Esophagus squamous epithelium (tissue), 5 donors: ENCODE measurements around the gene MORF4L2. TPM values are rescaled to one million over a fixed set of nuclear protein-coding genes. Genes with fewer than 3 reads are reported as not detected.

Source experiments
- DNase-seq: peaks from one replicate; lab custom pipeline; 2025; lab: John Stamatoyannopoulos, UW
- H3K27ac ChIP-seq, 4 donors: fragments of 200-600 bp; sonication (generic); one replicate each; pipeline ENCODE4 v1.5.1; 2016 to 2019; ENCODE audit warnings: mild to moderate bottlenecking in 1 of 4
- H3K27me3 ChIP-seq, 4 donors: fragments of 200-600 bp; sonication (generic); 1 replicate in 3 of 4; 2 replicates in 1 of 4; pipeline versions ENCODE4 v1.5.1 to v1.6.0; 2017 to 2021; ENCODE audit warnings: antibody characterized with exemption in 1 of 4
- H3K36me3 ChIP-seq, 3 donors: fragments of 200-600 bp; sonication (generic); one replicate each; pipeline ENCODE4 v1.5.1; 2016 to 2019
- H3K4me1 ChIP-seq, 3 donors: fragments of 200-600 bp; sonication (generic); one replicate each; pipeline ENCODE4 v1.5.1; 2017 to 2019
- H3K4me3 ChIP-seq, 4 donors: fragments of 200-600 bp; sonication (generic); 1 replicate in 3 of 4; 2 replicates in 1 of 4; pipeline ENCODE4 v1.5.1; 2016 to 2019; ENCODE audit warnings: mild to moderate bottlenecking in 2 of 4, moderate library complexity in 1 of 4
- H3K9me3 ChIP-seq, 3 donors: fragments of 200-600 bp; sonication (generic); one replicate each; pipeline ENCODE4 v1.5.1; 2016 to 2019
- POLR2A ChIP-seq, 4 donors: fragments of 450-650 bp; IDR thresholded peaks; one replicate each; pipeline ENCODE4 v1.6.1; 2017; ENCODE audit warnings: antibody characterized with exemption in 4 of 4, mild to moderate bottlenecking in 4 of 4, moderate library complexity in 3 of 4
- WGBS, 2 donors: methylation state at CpG; one replicate each; pipeline ENCODE4 v1.1.5; 2018; 5-methylcytosine and 5-hydroxymethylcytosine counted together
- intact Hi-C: fragments of 100-400 bp; cut with DNase I; formaldehyde crosslinking; loops from one replicate; pipeline ENCODE4 v1.15.0; 2022
- total RNA-seq, 4 donors: library from RNA; depleted of rRNA; stranded (reverse); fragments of >200 nt; gene quantifications; one replicate each; pipeline ENCODE4 v1.1.0, GENCODE V29; 2016
- TF ChIP-seq, protein P1 (sequence below), 6 experiments: fragments of 450-650 bp in 4 of 6; fragments of 200-600 bp in 2 of 6; sonication (generic) in 2 of 6; IDR thresholded peaks; one replicate each; pipeline ENCODE4 v1.5.1; 2016 to 2019; ENCODE audit warnings: antibody characterized with exemption in 6 of 6, mild to moderate bottlenecking in 4 of 6, moderate library complexity in 4 of 6
- donor health status: DM: yes; HTN: yes; CAD: no.

MORF4L2 gene
- total RNA-seq, 4 donors from 2014 or later = 189 to 240 (median 235) TPM

DNA sequence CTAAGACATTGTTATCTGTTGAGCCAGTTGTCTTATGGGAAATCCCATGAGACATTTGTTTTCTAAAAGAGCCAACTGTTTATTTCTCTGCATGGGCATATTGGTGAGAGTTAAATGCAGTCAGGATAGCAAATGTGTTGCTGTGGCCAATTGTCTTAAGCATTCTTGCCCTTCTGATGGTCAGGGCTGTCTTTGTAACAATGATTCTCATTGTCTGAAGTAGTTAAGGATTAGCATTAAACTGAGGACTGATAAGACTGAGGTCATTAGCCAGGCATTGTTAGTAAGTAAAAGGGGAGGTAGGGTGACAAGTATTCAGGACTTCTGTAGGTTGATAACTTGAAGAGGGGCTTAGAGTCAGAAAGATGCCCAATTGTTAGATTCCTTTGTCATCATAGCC, 11.2 kb upstream of the MORF4L2 start:
- no peak for DNase-seq
- intact Hi-C loops = loop anchor here (10.0 kb wide), 1 partner anchor 77 kb away; the partner anchor contains the start of gene PLP1
- H3K4me1 ChIP-seq = no peaks in the 10 kb centered on the region
- H3K4me3 ChIP-seq = no peak overlapping the region
- no peak for TF ChIP-seq POLR2A (IDR thresholded peaks at IDR 0.05)
- TF ChIP-seq, protein P1, sequence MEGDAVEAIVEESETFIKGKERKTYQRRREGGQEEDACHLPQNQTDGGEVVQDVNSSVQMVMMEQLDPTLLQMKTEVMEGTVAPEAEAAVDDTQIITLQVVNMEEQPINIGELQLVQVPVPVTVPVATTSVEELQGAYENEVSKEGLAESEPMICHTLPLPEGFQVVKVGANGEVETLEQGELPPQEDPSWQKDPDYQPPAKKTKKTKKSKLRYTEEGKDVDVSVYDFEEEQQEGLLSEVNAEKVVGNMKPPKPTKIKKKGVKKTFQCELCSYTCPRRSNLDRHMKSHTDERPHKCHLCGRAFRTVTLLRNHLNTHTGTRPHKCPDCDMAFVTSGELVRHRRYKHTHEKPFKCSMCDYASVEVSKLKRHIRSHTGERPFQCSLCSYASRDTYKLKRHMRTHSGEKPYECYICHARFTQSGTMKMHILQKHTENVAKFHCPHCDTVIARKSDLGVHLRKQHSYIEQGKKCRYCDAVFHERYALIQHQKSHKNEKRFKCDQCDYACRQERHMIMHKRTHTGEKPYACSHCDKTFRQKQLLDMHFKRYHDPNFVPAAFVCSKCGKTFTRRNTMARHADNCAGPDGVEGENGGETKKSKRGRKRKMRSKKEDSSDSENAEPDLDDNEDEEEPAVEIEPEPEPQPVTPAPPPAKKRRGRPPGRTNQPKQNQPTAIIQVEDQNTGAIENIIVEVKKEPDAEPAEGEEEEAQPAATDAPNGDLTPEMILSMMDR (IDR thresholded peaks at IDR 0.05) = no peak
- H3K9me3 ChIP-seq = no peaks in the 10 kb centered on the region
- H3K27me3 ChIP-seq = no peaks in the 10 kb centered on the region
- H3K36me3 ChIP-seq = no peaks in the 10 kb centered on the region
- H3K27ac ChIP-seq = no peak overlapping the region

DNA sequence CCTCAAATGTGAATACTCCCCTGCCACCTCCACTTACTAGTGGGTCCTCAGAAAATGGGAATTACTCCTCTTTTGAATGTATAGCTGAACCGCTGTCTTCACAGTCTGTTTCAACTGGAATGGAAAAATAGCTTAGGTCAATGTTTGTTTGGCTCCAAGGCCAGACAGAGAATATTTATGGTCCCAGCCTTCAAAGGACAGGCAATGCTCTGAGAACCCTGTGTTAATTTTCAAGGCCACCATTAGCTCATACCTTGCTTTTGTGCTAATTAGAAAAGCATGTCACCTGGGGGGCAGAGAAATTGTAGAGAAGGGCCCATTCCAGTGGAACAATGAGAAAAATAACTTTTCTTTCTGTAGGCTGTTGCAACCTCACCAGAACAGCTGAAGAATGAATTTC, 4.6 kb upstream of the MORF4L2 start:
- 67% methylated on average over 1 of the region's 1 CpG; no CpG with 5 or more reads in 1 of the 2 donors for whole genome bisulfite sequencing, 2 donors
- Histone ChIP-seq H3K9me3 (no peaks in the 10 kb centered on the region), H3K36me3 (no peaks in the 10 kb centered on the region), H3K27ac (no peak overlapping the region), H3K27me3 (no peaks in the 10 kb centered on the region), H3K4me3 (no peak overlapping the region), H3K4me1 (no peaks in the 10 kb centered on the region)
- DNase-seq = no peak
- intact Hi-C loops = loop anchor here (10.0 kb wide), 1 partner anchor 84 kb away; the partner anchor contains the start of gene PLP1
- no peak for TF ChIP-seq POLR2A (IDR thresholded peaks at IDR 0.05)
- TF ChIP-seq, protein P1 (IDR thresholded peaks at IDR 0.05) = no peak

DNA sequence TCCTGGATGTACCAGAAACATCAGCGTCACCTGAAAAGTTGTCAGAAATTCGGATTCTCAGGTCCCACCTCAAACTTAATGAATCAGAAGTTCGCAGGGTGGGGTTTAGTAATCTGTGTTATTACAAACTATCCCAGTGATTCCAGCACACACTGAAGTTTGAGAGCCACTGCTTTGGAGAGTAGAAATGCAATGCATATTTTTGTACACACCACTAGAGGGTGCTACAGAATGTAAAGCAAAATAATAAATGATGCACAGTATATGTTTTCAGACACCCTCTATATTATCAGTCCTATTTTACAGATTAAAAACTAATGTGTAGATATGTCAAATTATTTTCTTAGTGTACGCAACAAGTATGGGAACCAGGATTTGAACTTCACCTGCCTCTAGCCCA, 2.4 kb upstream of the MORF4L2 start:
- no peak overlapping the region for H3K4me3 ChIP-seq
- TF ChIP-seq POLR2A (IDR thresholded peaks at IDR 0.05) = no peak
- TF ChIP-seq, protein P1 (IDR thresholded peaks at IDR 0.05) = peak; percentile 50 to 64 (median 60)
- no peak for DNase-seq
- H3K27me3 ChIP-seq = no peaks in the 10 kb centered on the region
- peak overlapping the region in 3 of 4 donors; percentile 89 to 95 (median 94) for H3K27ac ChIP-seq
- H3K36me3 ChIP-seq = peaks cover 0 to 11% (median 0%) of the 10 kb centered on the region in 3 donors
- intact Hi-C loops = no loop called here
- H3K4me1 ChIP-seq = peaks cover 0 to 17% (median 0%) of the 10 kb centered on the region in 3 donors
- H3K9me3 ChIP-seq = no peaks in the 10 kb centered on the region
- 31 to 34% methylated on average over 4 of the region's 4 CpGs for WGBS, 2 donors

DNA sequence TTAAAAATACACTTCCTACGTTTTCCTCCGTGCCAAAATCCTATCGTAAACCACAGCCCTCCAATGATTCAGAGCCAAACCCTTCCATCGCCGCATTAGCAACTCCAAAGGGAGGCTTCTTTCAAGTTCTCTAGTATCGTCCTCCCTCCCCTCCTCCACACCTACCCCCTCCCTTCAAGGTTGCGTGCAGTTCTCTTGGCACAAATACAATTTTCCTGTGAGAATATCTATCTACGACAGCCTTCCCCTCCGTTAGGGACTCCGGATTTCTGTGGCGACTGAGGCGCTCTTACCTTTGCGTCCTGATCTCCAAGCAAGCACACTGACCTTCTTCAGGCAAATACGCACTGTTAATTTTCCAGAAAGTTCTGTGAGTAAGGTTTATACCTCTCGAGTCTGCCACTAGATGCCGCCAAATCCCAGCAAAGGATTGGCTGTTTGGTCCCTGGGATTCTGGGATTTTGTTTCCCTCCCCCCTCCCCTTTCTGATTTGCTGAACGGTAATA, 1.2 kb upstream of the MORF4L2 start:
- Histone ChIP-seq H3K36me3 (peaks cover 0 to 23% (median 0%) of the 10 kb centered on the region in 3 donors), H3K27ac (peak overlapping the region; percentile 88 to 95 (median 92)), H3K27me3 (no peaks in the 10 kb centered on the region), H3K9me3 (no peaks in the 10 kb centered on the region), H3K4me1 (peaks cover 0 to 23% (median 0%) of the 10 kb centered on the region in 3 donors), H3K4me3 (peak overlapping the region; percentile 40 to 63 (median 56))
- WGBS, 2 donors = 0 to 26% methylated on average over 17 of the region's 17 CpGs
- TF ChIP-seq POLR2A (IDR thresholded peaks at IDR 0.05) = no peak
- TF ChIP-seq, protein P1 (IDR thresholded peaks at IDR 0.05) = peak in 5 of 6 experiments; percentile 49 to 69 (median 56)
- no peak for DNase-seq
- intact Hi-C loops = no loop called here

DNA sequence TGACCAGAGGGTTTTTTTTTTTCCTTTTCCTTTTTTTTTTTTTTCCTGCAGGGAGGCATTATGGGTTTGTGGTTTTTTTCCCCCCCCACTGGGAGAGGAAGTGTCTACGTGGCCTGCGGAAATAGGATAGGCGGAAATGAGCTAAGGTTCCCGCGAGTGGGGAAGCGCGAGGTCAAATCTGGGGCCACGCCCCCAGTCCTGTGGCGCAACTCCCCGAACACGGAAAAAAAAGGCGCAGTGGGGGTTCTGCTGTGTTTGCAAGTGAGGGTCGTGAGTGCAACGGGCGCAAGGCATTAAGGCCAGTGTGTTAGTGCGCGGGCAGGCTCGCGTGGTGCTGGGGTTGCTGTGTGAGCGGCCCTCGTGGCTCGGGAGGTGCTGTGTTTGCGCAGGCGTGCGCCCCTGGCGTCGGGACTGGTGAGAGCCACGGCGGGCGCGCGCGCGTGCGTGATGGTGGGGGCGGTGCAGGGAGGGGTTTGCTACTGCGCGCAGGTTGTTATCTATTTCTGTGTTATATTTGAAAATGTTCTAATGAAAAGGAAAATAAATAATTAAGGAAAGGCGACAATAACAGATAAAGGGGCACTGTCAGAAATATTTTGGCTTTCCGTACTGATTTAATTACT, 685 bp upstream of the MORF4L2 start:
- H3K27me3 ChIP-seq = no peaks in the 10 kb centered on the region
- H3K27ac ChIP-seq = peak overlapping the region; percentile 88 to 95 (median 92)
- peak overlapping the region; percentile 40 to 63 (median 56) for H3K4me3 ChIP-seq
- intact Hi-C loops = no loop called here
- TF ChIP-seq, protein P1 (IDR thresholded peaks at IDR 0.05) = peak in 5 of 6 experiments; percentile 27 to 66 (median 58)
- peak in 1 of 4 donors; percentile 55 for TF ChIP-seq POLR2A (IDR thresholded peaks at IDR 0.05)
- peaks cover 0 to 23% (median 0%) of the 10 kb centered on the region in 3 donors for H3K4me1 ChIP-seq
- WGBS, 2 donors = 0 to 25% methylated on average over 2 to 24 of the region's 40 CpGs
- peak; percentile 40 for DNase-seq
- H3K9me3 ChIP-seq = no peaks in the 10 kb centered on the region
- H3K36me3 ChIP-seq = peaks cover 0 to 29% (median 0%) of the 10 kb centered on the region in 3 donors
